ENCODE measurements around the gene NOP56.

NOP56 gene

GRCh38 chr20:2705931-2706645, 53.7 kb downstream of the NOP56 start:
- FAIRE-seq: no peak

GRCh38 chr20:2706688-2707352, 54.4 kb downstream of the NOP56 start:
- no peak for FAIRE-seq

GRCh38 chr20:2707353-2708072, 55.1 kb downstream of the NOP56 start:
- no peak for FAIRE-seq

Data from G401.6 (cell line).